ENCODE data around the gene MMP24. TPM values are rescaled to one million over a fixed set of nuclear protein-coding genes. Genes with fewer than 3 reads are reported as not detected.

Gene MMP24
- total RNA-seq, 1 donor from 2014 or later: 0.45 TPM

GRCh38 chr20:35274172-35275092, 47.9 kb downstream of the MMP24 start:
- no peak for ATAC-seq
- intact Hi-C loops (cut with micrococcal nuclease): no loop called here

GRCh38 chr20:35275741-35276251, 49.3 kb downstream of the MMP24 start:
- ATAC-seq: no peak
- intact Hi-C loops (cut with micrococcal nuclease): no loop called here

More at GRCh38 chr20:35274172-35275092, 47.9 kb downstream of the MMP24 start:
- DNase-seq: no peak

GRCh38 chr20:35276408-35276807, 49.9 kb downstream of the MMP24 start:
- ATAC-seq: no peak
- intact Hi-C loops (cut with micrococcal nuclease): no loop called here

More at GRCh38 chr20:35275741-35276251, 49.3 kb downstream of the MMP24 start:
- DNase-seq: no peak

GRCh38 chr20:35277127-35277526, 50.6 kb downstream of the MMP24 start:
- intact Hi-C loops (cut with micrococcal nuclease): no loop called here
- DNase-seq (no peak), ATAC-seq (no peak)

More at GRCh38 chr20:35276408-35276807, 49.9 kb downstream of the MMP24 start:
- DNase-seq: no peak

- peak; percentile 96 for DNase-seq
- intact Hi-C loops (cut with micrococcal nuclease): no loop called here
- ATAC-seq: peak; percentile 95
These were observed 51.3 kb downstream of the MMP24 start, which contains the start of gene MMP24OS for GRCh38 chr20:35277531-35278395. Gene MMP24OS, minus strand, starts transcription at chr20:35278122. Its CDS starts 193 bp downstream, at chr20:35277929.

- intact Hi-C loops (cut with micrococcal nuclease): no loop called here
- ATAC-seq (no peak), DNase-seq (no peak)
These were observed 52.5 kb downstream of the MMP24 start for GRCh38 chr20:35279040-35279439.

- intact Hi-C loops (cut with micrococcal nuclease): no loop called here
- no peak for ATAC-seq
- no peak for DNase-seq
These were observed 53.2 kb downstream of the MMP24 start for GRCh38 chr20:35279533-35280174.

- ATAC-seq (no peak), DNase-seq (no peak)
- intact Hi-C loops (cut with micrococcal nuclease): no loop called here
These were observed 54.0 kb downstream of the MMP24 start for GRCh38 chr20:35280523-35280922.

- DNase-seq (no peak), ATAC-seq (no peak)
- intact Hi-C loops (cut with micrococcal nuclease): no loop called here
These were observed 55.1 kb downstream of the MMP24 start for GRCh38 chr20:35281506-35282101.

GRCh38 chr20:35283441-35284266, 57.2 kb downstream of the MMP24 start:
- intact Hi-C loops (cut with micrococcal nuclease): no loop called here
- ATAC-seq: no peak

GRCh38 chr20:35284267-35284991, 57.9 kb downstream of the MMP24 start, which contains the start of gene EIF6:
Gene EIF6, minus strand, starts transcription at chr20:35284772. Its CDS starts 285 bp downstream, at chr20:35284487.
- peak; percentile 92 for ATAC-seq
- DNase-seq: peak; percentile 88
- intact Hi-C loops (cut with micrococcal nuclease): no loop called here

More at GRCh38 chr20:35283441-35284266, 57.2 kb downstream of the MMP24 start:
- no peak for DNase-seq

- intact Hi-C loops (cut with micrococcal nuclease): no loop called here
- DNase-seq (no peak), ATAC-seq (peak; percentile 4)
These were observed 58.7 kb downstream of the MMP24 start for GRCh38 chr20:35284992-35285805.

GRCh38 chr20:35285806-35286076, 59.3 kb downstream of the MMP24 start:
- intact Hi-C loops (cut with micrococcal nuclease): no loop called here
- ATAC-seq: no peak
- no peak for DNase-seq

GRCh38 chr20:35286077-35286898, 59.8 kb downstream of the MMP24 start:
- DNase-seq (no peak), ATAC-seq (no peak)
- intact Hi-C loops (cut with micrococcal nuclease): no loop called here

- ATAC-seq: no peak
- intact Hi-C loops (cut with micrococcal nuclease): no loop called here
These were observed 60.5 kb downstream of the MMP24 start for GRCh38 chr20:35286899-35287508.

More at GRCh38 chr20:35286899-35287508, 60.5 kb downstream of the MMP24 start:
- peak; percentile 12 for DNase-seq

Data from left ventricle myocardium superior (tissue), 1 donor.